ENCODE data around the gene CNR2.

CNR2 gene

GRCh38 chr1:23947366-23947765, 34.2 kb upstream of the CNR2 start:
- no peak overlapping the region for H3K27ac ChIP-seq (replicated peaks; ENCODE audit: low read length)
- H2BK15ac ChIP-seq (ENCODE audit: low read length) = no peak overlapping the region
- H4K8ac ChIP-seq (ENCODE audit: low read depth, low read length) = no peak overlapping the region
- H3K23ac ChIP-seq (ENCODE audit: low read depth, low read length, poor library complexity) = no peak overlapping the region
- H2BK5ac ChIP-seq (ENCODE audit: low read length) = no peak overlapping the region
- no peak overlapping the region for H4K91ac ChIP-seq (ENCODE audit: low read depth, low read length, poor library complexity)
- H3K4me3 ChIP-seq (ENCODE audit: low read length in 2 of 2) = no peak overlapping the region
- no peak overlapping the region for H3K18ac ChIP-seq (ENCODE audit: low read length)
- H3K4ac ChIP-seq (ENCODE audit: low read length) = no peak overlapping the region
- no peaks in the 10 kb centered on the region for H3K79me1 ChIP-seq (ENCODE audit: low read depth, low read length)
- no peak overlapping the region for H3K9ac ChIP-seq (ENCODE audit: low read depth, low read length, poor library complexity)
- no peak overlapping the region for H2BK12ac ChIP-seq (ENCODE audit: low read length)
- H3K14ac ChIP-seq (ENCODE audit: low read length) = no peak overlapping the region
- H3K36me3 ChIP-seq (replicated peaks in 1 of 2; ENCODE audit: control insufficient read depth in 2 of 2, insufficient read depth in 2 of 2, low read length in 2 of 2) = no peaks in the 10 kb centered on the region
- peaks cover 2 to 5% of the 10 kb centered on the region in 2 donors for H3K4me1 ChIP-seq (ENCODE audit: control insufficient read depth in 2 of 2, insufficient read depth in 1 of 2, low read depth in 1 of 2, low read length in 2 of 2)
- peaks cover 1 to 5% of the 10 kb centered on the region in 2 donors for H3K9me3 ChIP-seq (replicated peaks in 1 of 2; ENCODE audit: control insufficient read depth in 2 of 2, insufficient read depth in 1 of 2, low read depth in 1 of 2, low read length in 2 of 2)
- H2AFZ ChIP-seq (ENCODE audit: low read length) = no peak overlapping the region
- no peak overlapping the region for H2AK5ac ChIP-seq (ENCODE audit: low read depth, low read length)
- no peaks in the 10 kb centered on the region for H3K27me3 ChIP-seq (ENCODE audit: control insufficient read depth in 3 of 3, insufficient read depth in 3 of 3, low read depth in 1 of 3, low read length in 3 of 3)
- H2BK120ac ChIP-seq (ENCODE audit: low read depth, low read length) = no peak overlapping the region
- DNase-seq (ENCODE audit: low spot score) = no peak
- no peak overlapping the region for H3K4me2 ChIP-seq (ENCODE audit: insufficient read depth, low read length, poor library complexity, severe bottlenecking)

- Histone ChIP-seq H3K18ac (ENCODE audit: low read length) (no peak overlapping the region), H3K27me3 (ENCODE audit: control insufficient read depth in 3 of 3, insufficient read depth in 3 of 3, low read depth in 1 of 3, low read length in 3 of 3) (no peaks in the 10 kb centered on the region), H4K91ac (ENCODE audit: low read depth, low read length, poor library complexity) (no peak overlapping the region), H3K4me2 (ENCODE audit: insufficient read depth, low read length, poor library complexity, severe bottlenecking) (no peak overlapping the region), H3K27ac (replicated peaks; ENCODE audit: low read length) (no peak overlapping the region), H3K36me3 (replicated peaks in 1 of 2; ENCODE audit: control insufficient read depth in 2 of 2, insufficient read depth in 2 of 2, low read length in 2 of 2) (no peaks in the 10 kb centered on the region), H3K4ac (ENCODE audit: low read length) (no peak overlapping the region), H2BK120ac (ENCODE audit: low read depth, low read length) (no peak overlapping the region), H3K9ac (ENCODE audit: low read depth, low read length, poor library complexity) (no peak overlapping the region), H3K23ac (ENCODE audit: low read depth, low read length, poor library complexity) (no peak overlapping the region), H3K79me1 (ENCODE audit: low read depth, low read length) (no peaks in the 10 kb centered on the region), H3K14ac (ENCODE audit: low read length) (no peak overlapping the region), H4K8ac (ENCODE audit: low read depth, low read length) (no peak overlapping the region), H2BK15ac (ENCODE audit: low read length) (no peak overlapping the region), H2AK5ac (ENCODE audit: low read depth, low read length) (no peak overlapping the region), H3K4me3 (ENCODE audit: low read length in 2 of 2) (no peak overlapping the region), H3K9me3 (replicated peaks in 1 of 2; ENCODE audit: control insufficient read depth in 2 of 2, insufficient read depth in 1 of 2, low read depth in 1 of 2, low read length in 2 of 2) (no peaks in the 10 kb centered on the region), H3K4me1 (ENCODE audit: control insufficient read depth in 2 of 2, insufficient read depth in 1 of 2, low read depth in 1 of 2, low read length in 2 of 2) (peaks cover 0 to 2% of the 10 kb centered on the region in 2 donors), H2BK5ac (ENCODE audit: low read length) (no peak overlapping the region), H2AFZ (ENCODE audit: low read length) (no peak overlapping the region), H2BK12ac (ENCODE audit: low read length) (no peak overlapping the region)
- no CpG with 5 or more reads among the region's 6 CpGs for WGBS, 2 donors (ENCODE audit: extremely low coverage in 2 of 2, insufficient read length in 2 of 2, insufficient replicate concordance in 1 of 2)
- no peak for DNase-seq (ENCODE audit: low spot score)
Measured at GRCh38 chr1:23936481-23937176, 23.5 kb upstream of the CNR2 start.

GRCh38 chr1:23931491-23931880, 18.3 kb upstream of the CNR2 start:
- Histone ChIP-seq H3K27me3 (ENCODE audit: control insufficient read depth in 3 of 3, insufficient read depth in 3 of 3, low read depth in 1 of 3, low read length in 3 of 3) (no peaks in the 10 kb centered on the region), H2BK5ac (ENCODE audit: low read length) (no peak overlapping the region), H3K79me1 (ENCODE audit: low read depth, low read length) (no peaks in the 10 kb centered on the region), H3K14ac (ENCODE audit: low read length) (no peak overlapping the region), H3K9ac (ENCODE audit: low read depth, low read length, poor library complexity) (no peak overlapping the region), H3K4me1 (ENCODE audit: control insufficient read depth in 2 of 2, insufficient read depth in 1 of 2, low read depth in 1 of 2, low read length in 2 of 2) (peaks cover 0 to 4% of the 10 kb centered on the region in 2 donors), H3K4me2 (ENCODE audit: insufficient read depth, low read length, poor library complexity, severe bottlenecking) (no peak overlapping the region), H2BK120ac (ENCODE audit: low read depth, low read length) (no peak overlapping the region), H3K4ac (ENCODE audit: low read length) (no peak overlapping the region), H2AK5ac (ENCODE audit: low read depth, low read length) (no peak overlapping the region), H4K91ac (ENCODE audit: low read depth, low read length, poor library complexity) (no peak overlapping the region), H3K4me3 (ENCODE audit: low read length in 2 of 2) (no peak overlapping the region), H3K36me3 (replicated peaks in 1 of 2; ENCODE audit: control insufficient read depth in 2 of 2, insufficient read depth in 2 of 2, low read length in 2 of 2) (no peaks in the 10 kb centered on the region), H4K8ac (ENCODE audit: low read depth, low read length) (no peak overlapping the region), H3K18ac (ENCODE audit: low read length) (no peak overlapping the region), H2BK12ac (ENCODE audit: low read length) (no peak overlapping the region), H2BK15ac (ENCODE audit: low read length) (no peak overlapping the region), H3K23ac (ENCODE audit: low read depth, low read length, poor library complexity) (no peak overlapping the region), H3K27ac (replicated peaks; ENCODE audit: low read length) (peak overlapping the region; percentile 52), H2AFZ (ENCODE audit: low read length) (peak overlapping the region; percentile 17), H3K9me3 (replicated peaks in 1 of 2; ENCODE audit: control insufficient read depth in 2 of 2, insufficient read depth in 1 of 2, low read depth in 1 of 2, low read length in 2 of 2) (no peaks in the 10 kb centered on the region)
- no peak for DNase-seq (ENCODE audit: low spot score)
- no CpG with 5 or more reads among the region's 1 CpG for WGBS, 2 donors (ENCODE audit: extremely low coverage in 2 of 2, insufficient read length in 2 of 2, insufficient replicate concordance in 1 of 2)

GRCh38 chr1:23930861-23931490, 17.8 kb upstream of the CNR2 start:
- Histone ChIP-seq H4K91ac (ENCODE audit: low read depth, low read length, poor library complexity) (no peak overlapping the region), H3K23ac (ENCODE audit: low read depth, low read length, poor library complexity) (no peak overlapping the region), H3K4me2 (ENCODE audit: insufficient read depth, low read length, poor library complexity, severe bottlenecking) (peak overlapping the region; percentile 12), H3K27ac (replicated peaks; ENCODE audit: low read length) (peak overlapping the region; percentile 52), H3K4me3 (ENCODE audit: low read length in 2 of 2) (no peak overlapping the region), H3K4me1 (ENCODE audit: control insufficient read depth in 2 of 2, insufficient read depth in 1 of 2, low read depth in 1 of 2, low read length in 2 of 2) (peaks cover 0 to 4% of the 10 kb centered on the region in 2 donors), H4K8ac (ENCODE audit: low read depth, low read length) (no peak overlapping the region), H2BK5ac (ENCODE audit: low read length) (no peak overlapping the region), H2AK5ac (ENCODE audit: low read depth, low read length) (no peak overlapping the region), H3K4ac (ENCODE audit: low read length) (no peak overlapping the region), H3K36me3 (replicated peaks in 1 of 2; ENCODE audit: control insufficient read depth in 2 of 2, insufficient read depth in 2 of 2, low read length in 2 of 2) (no peaks in the 10 kb centered on the region), H2BK15ac (ENCODE audit: low read length) (no peak overlapping the region), H3K27me3 (ENCODE audit: control insufficient read depth in 3 of 3, insufficient read depth in 3 of 3, low read depth in 1 of 3, low read length in 3 of 3) (no peaks in the 10 kb centered on the region), H3K79me1 (ENCODE audit: low read depth, low read length) (no peaks in the 10 kb centered on the region), H2BK120ac (ENCODE audit: low read depth, low read length) (no peak overlapping the region), H2BK12ac (ENCODE audit: low read length) (no peak overlapping the region), H3K18ac (ENCODE audit: low read length) (no peak overlapping the region), H2AFZ (ENCODE audit: low read length) (peak overlapping the region; percentile 17), H3K14ac (ENCODE audit: low read length) (no peak overlapping the region), H3K9me3 (replicated peaks in 1 of 2; ENCODE audit: control insufficient read depth in 2 of 2, insufficient read depth in 1 of 2, low read depth in 1 of 2, low read length in 2 of 2) (no peaks in the 10 kb centered on the region), H3K9ac (ENCODE audit: low read depth, low read length, poor library complexity) (no peak overlapping the region)
- DNase-seq (ENCODE audit: low spot score) = no peak
- WGBS, 2 donors (ENCODE audit: extremely low coverage in 2 of 2, insufficient read length in 2 of 2, insufficient replicate concordance in 1 of 2) = no CpG with 5 or more reads among the region's 11 CpGs

All from neuronal stem cell (in vitro differentiated cells).